ENCODE measurements around the gene CLEC18A. TPM values are rescaled to one million over a fixed set of nuclear protein-coding genes. Genes with fewer than 3 reads are reported as not detected.
"Not testable (repeated sequence)": the region's sequence is repeated elsewhere in the genome, so short reads cannot be mapped to it uniquely, and the experiment has no call there.

The CLEC18A gene
- total RNA-seq, result 10 to 100 TPM; 12.4 to 21.9 TPM

- not testable (repeated sequence) for H3K27ac ChIP-seq; DNase-seq (ENCODE audit: low spot score); H3K4me3 ChIP-seq; H3K27me3 ChIP-seq (replicated peaks; ENCODE audit: insufficient read depth); H3K9me3 ChIP-seq; H3K36me3 ChIP-seq; H3K4me1 ChIP-seq (ENCODE audit: control insufficient read depth in 1 of 2, low read depth in 2 of 2)
- ATAC-seq (ENCODE audit: insufficient number of reproducible peaks, low FRiP score, low read depth), result peak; percentile 27
Observed at GRCh38 chr16:69951017-69951671, at the start of gene CLEC18A. CLEC18A (plus strand) TSS chr16:69951334; CDS start chr16:69951367, 33 bp downstream.

GRCh38 chr16:69903865-69904415 is 47.2 kb upstream of the CLEC18A start:
- Histone ChIP-seq H3K27ac (peak overlapping the region in 1 of 2 donors; percentile 46), H3K4me3 (peak overlapping the region; percentile 28)
- no peak for DNase-seq (ENCODE audit: low spot score)

GRCh38 chr16:69904495-69905170 is 46.5 kb upstream of the CLEC18A start:
- H3K27me3 ChIP-seq (replicated peaks; ENCODE audit: insufficient read depth), result no peaks in the 10 kb centered on the region
- no peak for TF ChIP-seq CTCF (IDR thresholded peaks at IDR 0.05)
- ATAC-seq (ENCODE audit: insufficient number of reproducible peaks, low FRiP score, low read depth) (no peak), DNase-seq (ENCODE audit: low spot score) (no peak)
- H3K27ac ChIP-seq, result no peak overlapping the region
- H3K9me3 ChIP-seq, result no peaks in the 10 kb centered on the region
- peaks cover 9% of the 10 kb centered on the region for H3K36me3 ChIP-seq
- H3K4me1 ChIP-seq (ENCODE audit: control insufficient read depth in 1 of 2, low read depth in 2 of 2), result peaks cover 2 to 19% of the 10 kb centered on the region in 2 donors
- H3K4me3 ChIP-seq, result no peak overlapping the region

More at GRCh38 chr16:69903865-69904415, 47.2 kb upstream of the CLEC18A start:
- H3K4me1 ChIP-seq (ENCODE audit: control insufficient read depth in 1 of 2, low read depth in 2 of 2), result peaks cover 2 to 19% of the 10 kb centered on the region in 2 donors
- no peak for TF ChIP-seq CTCF (IDR thresholded peaks at IDR 0.05)
- H3K36me3 ChIP-seq, result peaks cover 4% of the 10 kb centered on the region
- H3K9me3 ChIP-seq, result no peaks in the 10 kb centered on the region
- H3K27me3 ChIP-seq (replicated peaks; ENCODE audit: insufficient read depth), result no peaks in the 10 kb centered on the region
- ATAC-seq (ENCODE audit: insufficient number of reproducible peaks, low FRiP score, low read depth), result no peak

GRCh38 chr16:69905171-69905555 is 46.0 kb upstream of the CLEC18A start:
- DNase-seq (ENCODE audit: low spot score) (no peak), ATAC-seq (ENCODE audit: insufficient number of reproducible peaks, low FRiP score, low read depth) (no peak)
- H3K27ac ChIP-seq, result no peak overlapping the region
- H3K4me3 ChIP-seq, result no peak overlapping the region
- H3K27me3 ChIP-seq (replicated peaks; ENCODE audit: insufficient read depth), result no peaks in the 10 kb centered on the region
- no peak for TF ChIP-seq CTCF (IDR thresholded peaks at IDR 0.05)
- peaks cover 9% of the 10 kb centered on the region for H3K36me3 ChIP-seq
- H3K4me1 ChIP-seq (ENCODE audit: control insufficient read depth in 1 of 2, low read depth in 2 of 2), result peaks cover 2 to 19% of the 10 kb centered on the region in 2 donors
- H3K9me3 ChIP-seq, result no peaks in the 10 kb centered on the region

- Histone ChIP-seq H3K36me3 (peaks cover 9% of the 10 kb centered on the region), H3K27me3 (replicated peaks; ENCODE audit: insufficient read depth) (no peaks in the 10 kb centered on the region), H3K27ac (no peak overlapping the region), H3K4me1 (ENCODE audit: control insufficient read depth in 1 of 2, low read depth in 2 of 2) (peaks cover 2 to 13% of the 10 kb centered on the region in 2 donors), H3K9me3 (no peaks in the 10 kb centered on the region), H3K4me3 (no peak overlapping the region)
- ATAC-seq (ENCODE audit: insufficient number of reproducible peaks, low FRiP score, low read depth) (no peak), DNase-seq (ENCODE audit: low spot score) (no peak)
- no peak for TF ChIP-seq CTCF (IDR thresholded peaks at IDR 0.05)
Observed at GRCh38 chr16:69906838-69907401, 44.2 kb upstream of the CLEC18A start.

Measured in thoracic aorta (tissue), 2 donors.